NCI-H2081 treated with DMSO at 0.1 percent for 48 hours (cell line): ENCODE results near the gene ADAMTS9.

Experiments
- DNase-seq: peaks from one replicate; lab custom pipeline; 2025; lab: John Stamatoyannopoulos, UW

Gene ADAMTS9

GRCh38 chr3:64620020-64620419 lies 67.8 kb downstream of the ADAMTS9 start:
- no peak for DNase-seq

DNA sequence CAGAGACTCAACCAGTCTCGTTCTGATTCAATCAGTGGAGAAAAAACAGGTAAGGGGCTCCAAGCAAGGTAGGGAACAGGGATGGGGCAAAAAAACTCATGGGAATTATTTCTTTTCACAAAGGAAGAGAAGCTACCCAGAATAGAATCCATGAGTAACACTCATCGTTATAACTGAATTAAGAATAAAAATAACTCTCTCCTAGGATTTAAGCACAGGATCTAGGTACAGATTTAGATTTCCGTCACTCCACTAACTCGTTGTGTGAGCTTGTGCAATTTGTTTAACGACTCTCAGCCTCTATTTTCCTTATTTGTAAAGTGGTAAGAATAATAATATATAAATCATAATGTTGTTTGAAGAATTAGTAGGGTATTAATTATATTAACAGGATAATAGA lies 68.6 kb downstream of the ADAMTS9 start:
- no peak for DNase-seq

DNA sequence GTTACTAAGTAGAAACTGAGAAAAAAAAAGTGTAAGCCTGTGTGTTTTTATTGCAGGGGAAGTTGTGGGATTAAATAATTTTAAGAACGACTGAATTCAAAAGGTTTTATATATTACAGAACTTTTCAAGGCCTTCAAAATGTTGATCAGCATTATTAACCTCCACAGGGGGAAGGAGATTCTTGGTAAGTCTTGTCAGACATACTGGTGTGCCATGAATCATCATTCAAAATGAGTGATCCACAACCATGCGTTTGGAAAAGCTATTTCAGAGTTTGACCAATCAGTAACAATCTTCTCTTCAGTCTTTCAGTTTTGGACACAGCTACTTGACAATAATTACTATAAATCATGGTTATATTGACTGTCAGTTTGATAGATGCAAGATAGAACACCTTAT lies 70.2 kb downstream of the ADAMTS9 start:
- no peak for DNase-seq

DNA sequence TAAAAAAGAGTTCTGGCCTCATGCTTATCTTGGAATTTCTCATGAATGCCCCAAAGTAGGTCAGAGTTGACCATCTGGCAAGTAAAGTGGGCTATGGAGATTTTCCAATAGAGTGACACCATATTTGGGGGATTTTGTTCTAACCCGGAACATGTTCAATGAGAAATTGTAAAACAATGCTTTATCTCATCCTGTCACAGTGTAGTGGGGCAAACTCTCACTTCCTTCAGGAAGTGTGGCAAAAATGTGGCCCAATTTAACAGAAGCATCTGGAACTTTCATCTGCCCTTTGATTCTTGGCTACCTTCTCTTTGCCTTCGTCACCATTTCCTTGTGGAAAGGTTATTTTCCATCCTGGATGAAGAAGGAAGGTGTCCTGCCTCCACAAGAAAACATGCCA lies 70.8 kb downstream of the ADAMTS9 start:
- no peak for DNase-seq

- DNase-seq = no peak
These were observed 74.8 kb downstream of the ADAMTS9 start for GRCh38 chr3:64612916-64613526.

GRCh38 chr3:64612082-64612860 lies 75.5 kb downstream of the ADAMTS9 start:
- DNase-seq = no peak

DNA sequence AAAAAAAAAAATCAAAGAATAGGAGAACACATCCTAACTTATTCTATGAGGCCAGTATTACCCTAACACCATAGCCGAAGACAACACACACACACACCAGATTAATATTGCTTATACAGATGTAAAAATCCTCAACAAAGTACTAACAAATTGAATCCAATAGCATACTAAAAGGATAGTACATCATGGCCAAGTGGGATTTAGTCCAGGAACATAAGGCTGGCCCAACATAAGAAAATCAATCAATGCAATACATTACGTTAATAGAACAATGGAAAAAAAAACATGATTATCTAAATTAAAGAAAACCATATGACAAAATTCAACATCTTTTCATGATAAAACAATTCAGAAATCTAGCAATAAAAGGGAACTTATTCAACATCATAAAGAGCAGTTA lies 79.1 kb downstream of the ADAMTS9 start:
- no peak for DNase-seq

- no peak for DNase-seq
These were observed 80.7 kb downstream of the ADAMTS9 start for GRCh38 chr3:64607032-64607551.

- no peak for DNase-seq
These were observed 83.5 kb downstream of the ADAMTS9 start for GRCh38 chr3:64604313-64604712.

DNA sequence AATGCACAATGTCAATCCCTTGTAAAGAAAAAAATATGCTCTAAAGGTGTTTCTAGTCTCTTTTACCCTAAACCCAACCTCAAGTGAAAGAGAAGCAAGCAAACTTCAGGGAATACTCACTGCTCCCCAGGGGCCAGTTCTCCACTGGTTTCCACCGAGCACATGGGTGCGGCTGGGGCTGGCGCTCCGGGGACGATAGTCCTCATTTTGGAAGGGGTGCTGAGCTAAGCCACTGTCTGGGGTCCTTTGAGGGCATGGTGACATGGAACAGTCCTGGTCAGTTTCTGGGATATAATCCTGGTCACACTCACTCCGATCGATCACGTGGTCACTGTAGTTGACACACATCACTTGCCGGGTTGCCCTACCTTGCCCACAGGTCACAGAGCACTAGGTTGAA lies 86.0 kb downstream of the ADAMTS9 start:
- DNase-seq = no peak

- DNase-seq = no peak
These were observed 87.4 kb downstream of the ADAMTS9 start for GRCh38 chr3:64600246-64600950.

DNA sequence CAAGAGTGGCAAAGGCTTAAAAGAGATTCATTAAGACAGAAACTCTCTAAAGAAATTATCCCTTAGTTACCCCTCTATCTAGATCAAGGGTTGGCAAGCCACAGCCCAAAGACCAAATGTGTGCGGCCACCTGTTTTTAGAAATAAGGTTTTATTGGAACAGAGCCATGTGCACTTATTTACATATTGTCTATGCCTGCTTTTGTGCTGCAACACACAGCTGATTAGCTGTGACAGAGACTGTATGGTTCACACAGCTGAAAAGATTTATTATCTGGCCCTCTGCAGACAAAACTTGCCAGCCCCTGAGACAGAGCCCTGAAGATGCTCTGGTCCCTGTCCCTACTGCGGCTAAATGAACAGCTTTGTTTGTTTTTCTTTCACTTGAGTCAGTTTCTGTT lies 88.1 kb downstream of the ADAMTS9 start:
- no peak for DNase-seq

GRCh38 chr3:64595253-64595694 lies 92.5 kb downstream of the ADAMTS9 start:
- DNase-seq = no peak

DNA sequence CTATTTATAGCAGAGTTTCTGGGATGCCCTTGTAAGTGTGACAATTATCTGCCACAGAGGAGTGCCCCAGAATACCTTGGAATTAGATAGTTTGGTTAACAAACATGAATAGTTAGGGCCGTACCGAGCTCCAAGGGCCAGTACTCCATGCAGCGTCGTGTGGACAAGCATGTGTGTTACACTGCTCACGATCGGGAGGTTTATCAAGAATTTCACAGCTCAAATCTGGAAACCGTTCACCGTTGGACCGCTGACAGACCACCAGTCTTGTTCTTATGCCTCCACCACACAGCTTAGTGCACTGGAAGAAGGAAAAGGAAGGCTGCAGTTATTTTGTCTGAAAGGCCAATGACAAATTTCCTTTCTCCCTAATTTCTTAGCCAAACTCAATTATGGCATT lies 93.7 kb downstream of the ADAMTS9 start:
- no peak for DNase-seq

- DNase-seq = no peak
These were observed 94.5 kb downstream of the ADAMTS9 start for GRCh38 chr3:64593350-64593749.

- DNase-seq = no peak
These were observed 96.2 kb downstream of the ADAMTS9 start for GRCh38 chr3:64591615-64592014.

DNA sequence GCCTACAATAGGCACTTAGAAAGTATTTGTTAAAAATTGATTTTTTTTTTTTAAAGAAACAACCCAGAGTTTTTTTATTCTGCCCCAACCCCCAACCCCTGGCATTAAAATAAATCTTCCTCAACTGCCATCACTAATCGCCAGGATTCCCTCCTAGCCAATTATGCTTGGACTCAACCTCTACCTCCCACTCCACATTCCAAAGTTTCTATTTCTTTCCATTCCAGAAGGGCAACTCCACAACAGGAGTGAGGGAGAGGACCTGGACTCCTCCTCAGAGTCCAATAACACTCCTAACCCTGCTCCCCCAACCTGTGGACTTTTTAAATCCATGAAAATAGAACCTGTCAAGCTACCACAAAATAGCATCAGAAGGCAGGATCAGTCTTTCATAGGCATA lies 99.4 kb downstream of the ADAMTS9 start:
- no peak for DNase-seq

DNA sequence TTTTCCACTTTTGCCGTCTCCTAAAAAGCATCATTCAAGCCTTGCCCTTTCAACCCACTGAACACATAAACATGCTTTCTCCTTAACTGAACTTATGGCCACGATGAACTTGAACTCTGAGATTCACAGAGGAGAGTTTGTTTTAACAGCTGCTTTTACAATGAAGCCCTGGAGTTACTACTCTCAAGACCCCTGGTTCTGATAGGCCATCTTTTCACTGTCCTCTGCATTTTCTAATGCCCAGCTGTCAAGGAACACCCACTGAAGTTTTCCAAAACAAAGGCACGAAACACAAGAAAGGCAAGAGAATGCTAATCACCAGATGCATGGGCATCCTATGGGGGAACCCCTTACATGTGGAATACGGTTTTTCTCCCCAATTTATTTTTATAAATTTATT lies 100.8 kb downstream of the ADAMTS9 start:
- DNase-seq = no peak

DNA sequence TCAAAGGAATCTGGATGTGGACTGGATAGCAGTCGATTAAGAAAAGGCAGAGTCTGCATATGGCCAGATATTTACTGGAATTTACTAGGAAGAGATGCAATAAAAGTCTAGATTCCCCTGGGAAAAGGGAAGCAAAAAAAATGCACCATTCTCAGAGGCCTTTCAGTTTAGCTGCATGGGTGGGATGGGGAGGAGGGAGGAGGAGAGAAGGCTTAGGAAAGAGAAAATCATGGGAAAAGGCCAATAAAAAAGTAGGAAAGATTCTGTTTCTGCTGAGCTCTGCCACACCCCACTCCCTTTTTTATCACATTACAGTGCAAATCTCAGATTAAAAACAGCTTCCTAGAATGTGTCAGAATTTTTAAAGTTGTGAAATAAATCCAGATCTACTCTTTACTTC lies 103.6 kb downstream of the ADAMTS9 start:
- no peak for DNase-seq

DNA sequence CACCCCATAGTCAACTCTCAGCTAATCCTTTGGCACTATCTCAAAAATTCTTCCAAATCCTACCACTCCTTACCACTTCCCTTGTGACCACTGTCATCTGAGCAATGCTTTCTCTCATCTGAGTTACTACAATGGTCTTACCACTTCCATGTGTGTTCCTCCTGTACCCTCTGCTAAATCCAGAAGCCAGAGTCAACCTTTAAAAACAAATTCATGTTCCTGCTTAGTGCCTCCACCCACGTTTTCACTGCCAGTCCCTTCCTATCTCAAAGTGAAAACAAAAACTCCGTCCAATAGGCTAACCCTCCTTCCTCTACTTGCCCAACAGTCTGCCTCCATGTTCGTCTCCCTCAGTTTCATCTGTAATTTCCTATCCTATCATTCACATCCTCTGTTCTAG lies 109.0 kb downstream of the ADAMTS9 start:
- no peak for DNase-seq

GRCh38 chr3:64578062-64578770 lies 109.6 kb downstream of the ADAMTS9 start:
- no peak for DNase-seq

DNA sequence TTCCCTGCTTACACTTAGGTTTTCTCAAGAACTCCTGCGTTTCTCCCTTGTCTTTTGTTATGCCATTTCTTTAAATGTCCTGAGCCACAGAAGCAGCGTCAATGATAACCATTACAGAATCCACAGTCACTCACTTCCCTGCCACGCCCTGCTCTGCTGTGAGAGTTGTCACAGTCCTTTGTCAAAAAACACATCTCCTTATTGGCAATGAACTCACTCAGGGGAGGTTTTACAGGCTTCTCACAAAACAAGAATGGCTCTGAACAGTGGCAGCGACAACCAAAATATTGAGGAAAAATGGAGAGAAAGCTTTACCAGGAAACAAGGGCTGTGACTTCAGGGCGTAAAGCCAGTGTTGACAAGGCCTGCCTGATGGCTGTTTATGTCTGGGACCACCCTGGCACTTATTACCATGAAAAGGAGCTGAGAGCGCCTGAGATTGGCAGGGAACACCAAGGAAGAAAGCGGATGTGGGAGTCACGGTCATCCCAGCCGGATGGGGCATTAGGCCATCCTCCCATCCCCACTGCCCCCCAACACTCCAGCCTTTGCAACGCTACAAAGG lies 111.5 kb downstream of the ADAMTS9 start:
- no peak for DNase-seq
